HepG2 (cell line): ENCODE data around the gene NR2F1-AS1.

Experiments
- BRCA1 ChIP-seq: sonication (generic); formaldehyde crosslinking; IDR thresholded peaks from 2 replicates; pipeline ENCODE4 v1.4.0; 2020; ENCODE audit warnings: missing genetic modification reagents
- CTCF ChIP-seq: sonication (generic); formaldehyde crosslinking; IDR thresholded peaks from 2 replicates; pipeline ENCODE4 v1.5.0; 2020; ENCODE audit warnings: mild to moderate bottlenecking, missing genetic modification reagents, moderate library complexity
- DNMT1 ChIP-seq: sonication (generic); formaldehyde crosslinking; IDR thresholded peaks from 2 replicates; pipeline ENCODE4 v1.5.1; 2020; ENCODE audit warnings: mild to moderate bottlenecking, missing genetic modification reagents
- ELF3 ChIP-seq: IDR thresholded peaks from 2 replicates; pipeline ENCODE4 v1.6.1; 2016; ENCODE audit warnings: missing genetic modification reagents, missing compliant biosample characterization
- HOXA9 ChIP-seq: sonication (generic); formaldehyde crosslinking; IDR thresholded peaks from 2 replicates; pipeline ENCODE4 v1.8.1; 2022; ENCODE audit warnings: missing genetic modification reagents, mild to moderate bottlenecking, moderate library complexity, borderline replicate concordance

- TF ChIP-seq BRCA1 = no peak
- TF ChIP-seq HOXA9 = no peak
- TF ChIP-seq CTCF (CRISPR knock-in tag) = no peak; the same call in 1 of the 2 replicates
- peak; percentile 52 for TF ChIP-seq ELF3 (CRISPR knock-in tag)
- TF ChIP-seq DNMT1 (CRISPR knock-in tag) = no peak
Measured at GRCh38 chr5:93621327-93621798, 40.3 kb upstream of the NR2F1-AS1 start.
